GM12878 (cell line): Measurements from ENCODE around the gene RCL1. TPM values are rescaled to one million over a fixed set of nuclear protein-coding genes. Genes with fewer than 3 reads are reported as not detected.

ENCODE experiments used
- BCLAF1 ChIP-seq: fragments of 450-650 bp; IDR thresholded peaks from 2 replicates; pipeline ENCODE4 v1.6.1; 2017; ENCODE audit warnings: antibody characterized with exemption, mild to moderate bottlenecking, moderate library complexity
- EP300 ChIP-seq, 2 experiments: fragments of 150-350 bp in 1 of 2; IDR thresholded peaks; 2 replicates each; pipeline ENCODE4 v1.6.1; 2011 to 2012; ENCODE audit warnings: low read depth in 2 of 2, low read length in 2 of 2, borderline replicate concordance in 1 of 2, improper control_type of control experiment in 1 of 2, inconsistent platforms in 1 of 2; ENCODE audit not compliant: control insufficient read depth in 1 of 2
- EZH2 ChIP-seq: IDR thresholded peaks from 2 replicates; pipeline ENCODE4 v1.6.1; 2012; ENCODE audit warnings: low read depth, mild to moderate bottlenecking, control low read depth, inconsistent platforms, low read length, borderline replicate concordance; ENCODE audit not compliant: control insufficient read depth
- FOXM1 ChIP-seq: IDR thresholded peaks from 2 replicates; pipeline ENCODE4 v1.6.1; 2012; ENCODE audit warnings: low read depth, mild to moderate bottlenecking, inconsistent platforms, low read length, moderate library complexity
- HSF1 ChIP-seq: fragments of 150-350 bp; IDR thresholded peaks from 2 replicates; pipeline ENCODE4 v1.6.1; 2014; ENCODE audit warnings: mild to moderate bottlenecking, low read depth, low read length
- MTA2 ChIP-seq: fragments of 450-650 bp; IDR thresholded peaks from 2 replicates; pipeline ENCODE4 v1.6.1; 2016; ENCODE audit warnings: low read depth, mild to moderate bottlenecking, moderate library complexity
- RAD21 ChIP-seq: IDR thresholded peaks from 2 replicates; pipeline ENCODE4 v1.6.1; 2011; ENCODE audit warnings: mild to moderate bottlenecking, low read depth, low read length, moderate library complexity; ENCODE audit not compliant: insufficient read depth
- SUPT20H ChIP-seq: IDR thresholded peaks from 2 replicates; pipeline ENCODE4 v1.6.1; 2011; ENCODE audit warnings: low read depth, mild to moderate bottlenecking, low read length, moderate library complexity, borderline replicate concordance; ENCODE audit not compliant: control insufficient read depth
- YBX1 ChIP-seq: fragments of 450-650 bp; IDR thresholded peaks from 2 replicates; pipeline ENCODE4 v1.6.1; 2016; ENCODE audit warnings: antibody characterized with exemption
- YY1 ChIP-seq: IDR thresholded peaks from 2 replicates; pipeline ENCODE4 v1.6.1; 2011; ENCODE audit warnings: low read depth, mild to moderate bottlenecking, low read length
- ZNF384 ChIP-seq: IDR thresholded peaks from 2 replicates; pipeline ENCODE4 v1.6.1; 2012; ENCODE audit warnings: low read depth, mild to moderate bottlenecking, low read length, improper control_type of control experiment, borderline replicate concordance
- ZNF622 ChIP-seq: fragments of 450-650 bp; IDR thresholded peaks from 2 replicates; pipeline ENCODE4 v1.6.1; 2017; ENCODE audit warnings: mild to moderate bottlenecking, inconsistent platforms
- polyA plus RNA-seq, 11 experiments: library from polyadenylated mRNA; depleted of rRNA in 4 of 11; unstranded in 6 of 11; stranded (reverse) in 5 of 11; fragments of >200 nt; fragmentation: Nextera tagmentation in 4 of 11; fragmentation: Illumina TruSeq in 1 of 11; extraction: Ambion mirVana in 4 of 11; extraction: Trizol in 1 of 11; gene quantifications; 1 replicate in 1 of 11; 2 replicates in 10 of 11; pipeline versions ENCODE4 v1.2.1 to v1.2.3, GENCODE V29; 2011 to 2016; ENCODE audit warnings: inconsistent platforms in 2 of 11, missing spikeins in 2 of 11, low read depth in 1 of 11
- total RNA-seq, 4 experiments: library from RNA; depleted of rRNA in 3 of 4; stranded (reverse); fragments of >200 nt in 3 of 4; fragmentation: Illumina TruSeq in 1 of 4; extraction: Trizol in 1 of 4; gene quantifications; 2 replicates each; pipeline versions ENCODE4 v1.2.1 to v1.2.3, GENCODE V29; 2013 to 2021
- TF ChIP-seq, protein P1 (sequence below): fragments of 450-650 bp; formaldehyde crosslinking; IDR thresholded peaks from 2 replicates; pipeline ENCODE4 v1.4.0; 2020; ENCODE audit warnings: mild to moderate bottlenecking, moderate library complexity
- TF ChIP-seq, protein P2 (sequence below): IDR thresholded peaks from 2 replicates; pipeline ENCODE4 v1.6.1; 2012; ENCODE audit warnings: low read depth, low read length, improper control_type of control experiment
- TF ChIP-seq, protein P3 (sequence below): IDR thresholded peaks from 2 replicates; pipeline ENCODE4 v1.6.1; 2011; ENCODE audit warnings: mild to moderate bottlenecking, low read depth, low read length, moderate library complexity; ENCODE audit not compliant: insufficient replicate concordance

The RCL1 gene
- total and polyA plus RNA-seq, 10 of the 15 experiments (the other 5 are each of a cell fraction or from before 2014, with no cell fraction given) = 21.1 to 46.8 (median 30.5) TPM

DNA sequence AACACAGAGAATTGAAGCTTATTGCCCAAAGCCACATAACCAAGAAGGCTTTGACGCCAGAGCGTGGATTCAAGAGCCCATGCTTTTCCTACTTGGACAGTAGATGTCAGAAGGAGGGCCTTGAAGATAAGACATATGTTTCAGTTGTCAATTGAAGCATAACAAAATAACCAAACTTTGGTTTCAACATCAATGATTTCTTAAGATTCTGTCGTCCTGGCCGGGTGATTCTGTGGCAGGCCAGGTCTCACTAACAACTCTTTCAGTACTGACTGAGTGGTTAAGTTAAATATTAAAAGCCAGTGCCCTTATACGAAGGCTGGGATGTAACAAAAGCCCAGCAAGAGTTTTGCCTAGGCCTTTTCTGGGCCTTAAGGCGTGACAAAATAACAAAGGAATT, 94.0 kb downstream of the RCL1 start (continued):
- TF ChIP-seq, protein P1, sequence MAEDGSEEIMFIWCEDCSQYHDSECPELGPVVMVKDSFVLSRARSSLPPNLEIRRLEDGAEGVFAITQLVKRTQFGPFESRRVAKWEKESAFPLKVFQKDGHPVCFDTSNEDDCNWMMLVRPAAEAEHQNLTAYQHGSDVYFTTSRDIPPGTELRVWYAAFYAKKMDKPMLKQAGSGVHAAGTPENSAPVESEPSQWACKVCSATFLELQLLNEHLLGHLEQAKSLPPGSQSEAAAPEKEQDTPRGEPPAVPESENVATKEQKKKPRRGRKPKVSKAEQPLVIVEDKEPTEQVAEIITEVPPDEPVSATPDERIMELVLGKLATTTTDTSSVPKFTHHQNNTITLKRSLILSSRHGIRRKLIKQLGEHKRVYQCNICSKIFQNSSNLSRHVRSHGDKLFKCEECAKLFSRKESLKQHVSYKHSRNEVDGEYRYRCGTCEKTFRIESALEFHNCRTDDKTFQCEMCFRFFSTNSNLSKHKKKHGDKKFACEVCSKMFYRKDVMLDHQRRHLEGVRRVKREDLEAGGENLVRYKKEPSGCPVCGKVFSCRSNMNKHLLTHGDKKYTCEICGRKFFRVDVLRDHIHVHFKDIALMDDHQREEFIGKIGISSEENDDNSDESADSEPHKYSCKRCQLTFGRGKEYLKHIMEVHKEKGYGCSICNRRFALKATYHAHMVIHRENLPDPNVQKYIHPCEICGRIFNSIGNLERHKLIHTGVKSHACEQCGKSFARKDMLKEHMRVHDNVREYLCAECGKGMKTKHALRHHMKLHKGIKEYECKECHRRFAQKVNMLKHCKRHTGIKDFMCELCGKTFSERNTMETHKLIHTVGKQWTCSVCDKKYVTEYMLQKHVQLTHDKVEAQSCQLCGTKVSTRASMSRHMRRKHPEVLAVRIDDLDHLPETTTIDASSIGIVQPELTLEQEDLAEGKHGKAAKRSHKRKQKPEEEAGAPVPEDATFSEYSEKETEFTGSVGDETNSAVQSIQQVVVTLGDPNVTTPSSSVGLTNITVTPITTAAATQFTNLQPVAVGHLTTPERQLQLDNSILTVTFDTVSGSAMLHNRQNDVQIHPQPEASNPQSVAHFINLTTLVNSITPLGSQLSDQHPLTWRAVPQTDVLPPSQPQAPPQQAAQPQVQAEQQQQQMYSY (CRISPR knock-in tag) = no peak
- TF ChIP-seq, protein P2, sequence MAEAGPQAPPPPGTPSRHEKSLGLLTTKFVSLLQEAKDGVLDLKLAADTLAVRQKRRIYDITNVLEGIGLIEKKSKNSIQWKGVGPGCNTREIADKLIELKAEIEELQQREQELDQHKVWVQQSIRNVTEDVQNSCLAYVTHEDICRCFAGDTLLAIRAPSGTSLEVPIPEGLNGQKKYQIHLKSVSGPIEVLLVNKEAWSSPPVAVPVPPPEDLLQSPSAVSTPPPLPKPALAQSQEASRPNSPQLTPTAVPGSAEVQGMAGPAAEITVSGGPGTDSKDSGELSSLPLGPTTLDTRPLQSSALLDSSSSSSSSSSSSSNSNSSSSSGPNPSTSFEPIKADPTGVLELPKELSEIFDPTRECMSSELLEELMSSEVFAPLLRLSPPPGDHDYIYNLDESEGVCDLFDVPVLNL = no peak
- TF ChIP-seq MTA2 = peak; percentile 80
- no peak for TF ChIP-seq RAD21
- peak in 1 of 2 experiments; percentile 41; a peak in 1 of 4 replicates for TF ChIP-seq EP300 (IDR thresholded peaks at IDR 0.05; ENCODE audit: borderline replicate concordance in 1 of 2, control insufficient read depth in 1 of 2, low read depth in 2 of 2, low read length in 2 of 2)
- no peak for TF ChIP-seq BCLAF1
- no peak for TF ChIP-seq ZNF622
- TF ChIP-seq, protein P3, sequence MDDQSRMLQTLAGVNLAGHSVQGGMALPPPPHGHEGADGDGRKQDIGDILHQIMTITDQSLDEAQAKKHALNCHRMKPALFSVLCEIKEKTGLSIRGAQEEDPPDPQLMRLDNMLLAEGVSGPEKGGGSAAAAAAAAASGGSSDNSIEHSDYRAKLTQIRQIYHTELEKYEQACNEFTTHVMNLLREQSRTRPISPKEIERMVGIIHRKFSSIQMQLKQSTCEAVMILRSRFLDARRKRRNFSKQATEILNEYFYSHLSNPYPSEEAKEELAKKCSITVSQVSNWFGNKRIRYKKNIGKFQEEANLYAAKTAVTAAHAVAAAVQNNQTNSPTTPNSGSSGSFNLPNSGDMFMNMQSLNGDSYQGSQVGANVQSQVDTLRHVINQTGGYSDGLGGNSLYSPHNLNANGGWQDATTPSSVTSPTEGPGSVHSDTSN = no peak
- TF ChIP-seq FOXM1 = no peak
- TF ChIP-seq EZH2 = no peak
- TF ChIP-seq ZNF384 = no peak
- no peak for TF ChIP-seq YBX1
- no peak for TF ChIP-seq SUPT20H
- TF ChIP-seq YY1 = no peak
- no peak for TF ChIP-seq HSF1
